ENCODE results near the gene SV2C. TPM values are rescaled to one million over a fixed set of nuclear protein-coding genes. Genes with fewer than 3 reads are reported as not detected.

The SV2C gene
- total and polyA plus RNA-seq, 7 donors: 0.31 to 0.71 (median 0.55) TPM; not detected in 2

DNA sequence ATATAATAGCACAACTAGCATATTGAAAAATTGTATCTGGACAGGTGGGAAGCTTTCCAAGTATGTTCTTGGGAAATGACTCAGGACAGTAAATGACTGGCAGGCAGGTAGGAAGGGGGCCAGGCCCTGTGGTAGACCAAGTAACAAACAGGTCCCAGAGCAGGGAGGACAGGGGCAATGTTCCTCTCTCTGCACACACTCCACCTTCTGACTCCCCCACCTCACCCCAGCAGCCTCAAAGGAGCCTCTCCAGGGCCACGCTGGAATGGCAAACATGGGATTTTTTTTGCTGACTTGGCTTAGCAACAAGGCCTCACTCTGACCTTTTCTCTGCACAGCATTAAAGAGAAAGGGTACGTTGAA, 288.8 kb downstream of the SV2C start:
- no peaks in the 10 kb centered on the region for H3K4me1 ChIP-seq
- DNase-seq: no peak
- no peak overlapping the region for H3K4me3 ChIP-seq
- WGBS, 2 donors: 61% methylated on average over 2 of the region's 2 CpGs
- TF ChIP-seq POLR2AphosphoS5 (IDR thresholded peaks at IDR 0.05): no peak
- TF ChIP-seq EP300 (IDR thresholded peaks at IDR 0.05): no peak
- TF ChIP-seq, protein P1, sequence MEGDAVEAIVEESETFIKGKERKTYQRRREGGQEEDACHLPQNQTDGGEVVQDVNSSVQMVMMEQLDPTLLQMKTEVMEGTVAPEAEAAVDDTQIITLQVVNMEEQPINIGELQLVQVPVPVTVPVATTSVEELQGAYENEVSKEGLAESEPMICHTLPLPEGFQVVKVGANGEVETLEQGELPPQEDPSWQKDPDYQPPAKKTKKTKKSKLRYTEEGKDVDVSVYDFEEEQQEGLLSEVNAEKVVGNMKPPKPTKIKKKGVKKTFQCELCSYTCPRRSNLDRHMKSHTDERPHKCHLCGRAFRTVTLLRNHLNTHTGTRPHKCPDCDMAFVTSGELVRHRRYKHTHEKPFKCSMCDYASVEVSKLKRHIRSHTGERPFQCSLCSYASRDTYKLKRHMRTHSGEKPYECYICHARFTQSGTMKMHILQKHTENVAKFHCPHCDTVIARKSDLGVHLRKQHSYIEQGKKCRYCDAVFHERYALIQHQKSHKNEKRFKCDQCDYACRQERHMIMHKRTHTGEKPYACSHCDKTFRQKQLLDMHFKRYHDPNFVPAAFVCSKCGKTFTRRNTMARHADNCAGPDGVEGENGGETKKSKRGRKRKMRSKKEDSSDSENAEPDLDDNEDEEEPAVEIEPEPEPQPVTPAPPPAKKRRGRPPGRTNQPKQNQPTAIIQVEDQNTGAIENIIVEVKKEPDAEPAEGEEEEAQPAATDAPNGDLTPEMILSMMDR (IDR thresholded peaks at IDR 0.05): no peak
- no peak for TF ChIP-seq POLR2A (IDR thresholded peaks at IDR 0.05)
- intact Hi-C loops (cut with DNase I): no loop called here
- H3K36me3 ChIP-seq: no peaks in the 10 kb centered on the region
- no peaks in the 10 kb centered on the region for H3K9me3 ChIP-seq
- H3K27me3 ChIP-seq: no peaks in the 10 kb centered on the region
- H3K27ac ChIP-seq: no peak overlapping the region

GRCh38 chr5:76372323-76373054, 289.3 kb downstream of the SV2C start:
- no peak overlapping the region for H3K4me3 ChIP-seq
- TF ChIP-seq, protein P1 (IDR thresholded peaks at IDR 0.05): no peak
- TF ChIP-seq EP300 (IDR thresholded peaks at IDR 0.05) (no peak), POLR2A (IDR thresholded peaks at IDR 0.05) (no peak), POLR2AphosphoS5 (IDR thresholded peaks at IDR 0.05) (no peak)
- 80 to 82% methylated on average over 11 of the region's 11 CpGs for WGBS, 2 donors
- H3K9me3 ChIP-seq: no peaks in the 10 kb centered on the region
- intact Hi-C loops (cut with DNase I): no loop called here
- DNase-seq: no peak
- H3K4me1 ChIP-seq: no peaks in the 10 kb centered on the region
- no peaks in the 10 kb centered on the region for H3K27me3 ChIP-seq
- H3K27ac ChIP-seq: no peak overlapping the region
- no peaks in the 10 kb centered on the region for H3K36me3 ChIP-seq

DNA sequence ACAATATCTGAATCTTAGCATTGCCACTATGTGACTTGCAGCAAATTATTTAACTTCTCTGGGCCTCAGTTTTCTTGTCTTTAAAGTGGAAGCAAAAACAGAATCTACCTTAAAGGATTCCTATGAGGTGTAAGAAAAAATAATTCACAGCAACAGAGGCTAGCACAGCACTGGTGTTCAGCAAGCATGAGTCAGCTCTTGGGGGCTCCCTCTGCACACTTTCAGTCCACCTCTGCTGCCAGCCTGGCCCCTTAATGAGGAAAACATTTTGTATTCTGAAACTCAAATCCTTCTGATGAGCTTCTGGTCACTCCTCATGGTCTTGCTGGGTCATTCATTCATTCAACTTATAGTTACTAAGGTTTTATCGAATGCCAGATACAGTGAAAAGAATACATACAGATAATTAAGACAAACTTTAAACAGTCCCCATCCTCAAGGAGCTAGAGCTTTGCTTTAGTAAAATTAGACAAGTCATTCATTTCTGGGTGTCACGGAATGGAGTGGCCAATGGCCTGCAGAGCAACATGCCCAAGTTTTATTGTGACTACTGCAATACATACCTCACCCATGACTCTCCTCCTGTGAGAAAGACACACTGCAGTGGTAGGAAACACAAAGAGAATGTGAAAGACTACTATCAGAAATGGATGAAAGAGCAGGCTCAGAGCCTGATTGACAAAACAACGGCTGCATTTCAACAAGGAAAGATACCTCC, 293.1 kb downstream of the SV2C start:
- no peak for DNase-seq
- H3K4me1 ChIP-seq: no peaks in the 10 kb centered on the region
- H3K27me3 ChIP-seq: no peaks in the 10 kb centered on the region
- H3K9me3 ChIP-seq: no peaks in the 10 kb centered on the region
- TF ChIP-seq EP300 (IDR thresholded peaks at IDR 0.05) (no peak), POLR2AphosphoS5 (IDR thresholded peaks at IDR 0.05) (no peak), POLR2A (IDR thresholded peaks at IDR 0.05) (no peak)
- TF ChIP-seq, protein P1 (IDR thresholded peaks at IDR 0.05): no peak
- intact Hi-C loops (cut with DNase I): no loop called here
- WGBS, 2 donors: 92 to 98% methylated on average over 3 of the region's 3 CpGs
- no peak overlapping the region for H3K4me3 ChIP-seq
- H3K27ac ChIP-seq: no peak overlapping the region
- no peaks in the 10 kb centered on the region for H3K36me3 ChIP-seq

- WGBS, 2 donors: 90 to 93% methylated on average over 3 of the region's 3 CpGs
- TF ChIP-seq POLR2AphosphoS5 (IDR thresholded peaks at IDR 0.05): no peak
- TF ChIP-seq POLR2A (IDR thresholded peaks at IDR 0.05): no peak
- TF ChIP-seq, protein P1 (IDR thresholded peaks at IDR 0.05): no peak
- no peak for TF ChIP-seq EP300 (IDR thresholded peaks at IDR 0.05)
- Histone ChIP-seq H3K36me3 (no peaks in the 10 kb centered on the region), H3K27ac (no peak overlapping the region), H3K4me1 (no peaks in the 10 kb centered on the region), H3K9me3 (no peaks in the 10 kb centered on the region), H3K27me3 (no peaks in the 10 kb centered on the region), H3K4me3 (no peak overlapping the region)
- no peak for DNase-seq
- intact Hi-C loops (cut with DNase I): no loop called here
These were observed 293.7 kb downstream of the SV2C start for GRCh38 chr5:76376866-76377230.

Data from sigmoid colon (tissue), 7 donors.